Natural killer cell (primary cell): ENCODE results near the gene ZBTB9. TPM values are rescaled to one million over a fixed set of nuclear protein-coding genes. Genes with fewer than 3 reads are reported as not detected.

Source experiments
- ATAC-seq, 3 donors: fragments of 150-1000 bp in 2 of 3; fragments of 200-7000 bp in 1 of 3; cut with Tn5 transposase; 1 replicate in 1 of 3; 2 replicates in 2 of 3; pipeline ENCODE4 v1.10.0; 2021; ENCODE audit warnings: mild to moderate bottlenecking in 2 of 3, moderate library complexity in 2 of 3
- DNase-seq, 2 donors: peaks; one replicate each; pipeline versions ENCODE4 v3.0.0 to v3.0.0-alpha.2; 2013 to 2021; ENCODE audit warnings: mixed read lengths in 1 of 2
- H3K27ac ChIP-seq: one replicate; pipeline ENCODE4 v1.5.1; 2013; ENCODE audit warnings: mild to moderate bottlenecking, low read length
- H3K27me3 ChIP-seq: one replicate; pipeline ENCODE4 v1.6.1; 2013; ENCODE audit warnings: low read length; ENCODE audit not compliant: control insufficient read depth, insufficient read depth
- H3K36me3 ChIP-seq: one replicate; pipeline ENCODE4 v1.6.1; 2013; ENCODE audit warnings: low read length; ENCODE audit not compliant: control insufficient read depth, insufficient read depth
- H3K4me1 ChIP-seq: one replicate; pipeline ENCODE4 v1.6.1; 2013; ENCODE audit warnings: low read length; ENCODE audit not compliant: control insufficient read depth, insufficient read depth
- H3K4me3 ChIP-seq: one replicate; pipeline ENCODE4 v1.5.1; 2013; ENCODE audit warnings: low read length
- H3K9me3 ChIP-seq: one replicate; pipeline ENCODE4 v1.6.1; 2013; ENCODE audit warnings: low read length; ENCODE audit not compliant: control insufficient read depth, insufficient read depth
- H3K27ac Mint-ChIP-seq, 2 donors: one replicate each; pipeline ENCODE4 v1.8.0; 2022; ENCODE audit warnings: mild to moderate bottlenecking in 2 of 2, mixed read lengths in 2 of 2, moderate library complexity in 1 of 2
- H3K27me3 Mint-ChIP-seq, 2 donors: one replicate each; pipeline ENCODE4 v1.8.0; 2022; ENCODE audit warnings: low read depth in 2 of 2, mixed read lengths in 2 of 2
- H3K36me3 Mint-ChIP-seq: one replicate; pipeline ENCODE4 v1.8.0; 2022; ENCODE audit warnings: mixed read lengths
- H3K4me1 Mint-ChIP-seq, 2 donors: one replicate each; pipeline ENCODE4 v1.8.0; 2022; ENCODE audit warnings: mixed read lengths in 2 of 2
- H3K4me3 Mint-ChIP-seq: one replicate; pipeline ENCODE4 v1.8.0; 2022; ENCODE audit warnings: mild to moderate bottlenecking, moderate library complexity, mixed read lengths
- H3K9me3 Mint-ChIP-seq, 2 donors: one replicate each; pipeline ENCODE4 v1.8.0; 2022; ENCODE audit warnings: mixed read lengths in 2 of 2
- CTCF ChIP-seq: fragments of 200-600 bp; IDR thresholded peaks from one replicate; pipeline ENCODE4 v1.8.0; 2022; ENCODE audit warnings: antibody characterized with exemption
- WGBS: methylation state at CpG from one replicate; pipeline ENCODE4 v1.1.7; 2013; ENCODE audit warnings: missing lambda C conversion rate; ENCODE audit not compliant: insufficient coverage; 5-methylcytosine and 5-hydroxymethylcytosine counted together
- intact Hi-C: fragments of 100-400 bp; cut with micrococcal nuclease; formaldehyde crosslinking; loops from one replicate; pipeline ENCODE4 v1.14.2; 2022
- total RNA-seq, 4 donors: library from RNA; stranded (reverse); fragments of 120-200 nt in 1 of 4; gene quantifications; one replicate each; pipeline versions ENCODE4 v1.2.3 to v1.2.4, GENCODE V29; 2013 to 2022

ZBTB9 gene
- total RNA-seq, 3 donors from 2014 or later (not counting 1 experiment from before 2014, with no cell fraction given), result 3.8 to 5.1 (median 3.9) TPM

GRCh38 chr6:33434961-33435360 is 19.4 kb upstream of the ZBTB9 start:
- Mint-ChIP-seq H3K27ac (no peak overlapping the region), H3K4me3 (no peak overlapping the region), H3K9me3 (no peaks in the 10 kb centered on the region), H3K27me3 (no peaks in the 10 kb centered on the region), H3K36me3 (peaks cover 7% of the 10 kb centered on the region), H3K4me1 (peaks cover 28 to 41% of the 10 kb centered on the region in 2 donors)
- ATAC-seq (no peak), DNase-seq (no peak)
- peaks cover 33% of the 10 kb centered on the region for H3K4me1 ChIP-seq
- H3K9me3 ChIP-seq, result no peaks in the 10 kb centered on the region
- H3K4me3 ChIP-seq, result no peak overlapping the region
- H3K27ac ChIP-seq, result no peak overlapping the region
- no peaks in the 10 kb centered on the region for H3K27me3 ChIP-seq
- H3K36me3 ChIP-seq, result peaks cover 34% of the 10 kb centered on the region
- WGBS, result 95% methylated on average over 4 of the region's 4 CpGs
- no peak for TF ChIP-seq CTCF
- intact Hi-C loops, result no loop called here

- Histone ChIP-seq H3K27me3 (no peaks in the 10 kb centered on the region), H3K4me1 (peaks cover 6% of the 10 kb centered on the region), H3K36me3 (peaks cover 40% of the 10 kb centered on the region), H3K9me3 (no peaks in the 10 kb centered on the region), H3K27ac (no peak overlapping the region), H3K4me3 (no peak overlapping the region)
- Mint-ChIP-seq H3K9me3 (no peaks in the 10 kb centered on the region), H3K4me3 (no peak overlapping the region), H3K27ac (no peak overlapping the region), H3K27me3 (no peaks in the 10 kb centered on the region), H3K4me1 (peaks cover 6 to 14% of the 10 kb centered on the region in 2 donors), H3K36me3 (peaks cover 7% of the 10 kb centered on the region)
- intact Hi-C loops, result no loop called here
- WGBS, result 97% methylated on average over 17 of the region's 18 CpGs
- DNase-seq, result no peak
- ATAC-seq, result no peak
- TF ChIP-seq CTCF, result no peak
Observed at GRCh38 chr6:33437666-33438065, 16.7 kb upstream of the ZBTB9 start.

GRCh38 chr6:33438978-33439594 is 15.3 kb upstream of the ZBTB9 start:
- intact Hi-C loops, result no loop called here
- no peaks in the 10 kb centered on the region for H3K9me3 Mint-ChIP-seq
- no peak overlapping the region for H3K4me3 ChIP-seq
- DNase-seq, result no peak
- no peaks in the 10 kb centered on the region for H3K9me3 ChIP-seq
- TF ChIP-seq CTCF, result no peak
- peaks cover 7% of the 10 kb centered on the region for H3K36me3 Mint-ChIP-seq
- H3K27me3 ChIP-seq, result no peaks in the 10 kb centered on the region
- peaks cover 45% of the 10 kb centered on the region for H3K36me3 ChIP-seq
- H3K4me1 ChIP-seq, result no peaks in the 10 kb centered on the region
- no peaks in the 10 kb centered on the region for H3K27me3 Mint-ChIP-seq
- no peak for ATAC-seq
- peaks cover 0 to 2% of the 10 kb centered on the region in 2 donors for H3K4me1 Mint-ChIP-seq
- no peak overlapping the region for H3K27ac ChIP-seq
- H3K4me3 Mint-ChIP-seq, result no peak overlapping the region
- peak overlapping the region in 1 of 2 donors; percentile 8 for H3K27ac Mint-ChIP-seq
- WGBS, result 91% methylated on average over 3 of the region's 3 CpGs
